HepG2 (cell line): ENCODE data around the gene PDK2. TPM values are rescaled to one million over a fixed set of nuclear protein-coding genes. Genes with fewer than 3 reads are reported as not detected.

Experiments used
- ATAD3A ChIP-seq: sonication (generic); formaldehyde crosslinking; IDR thresholded peaks from 2 replicates; pipeline ENCODE4 v1.4.0; 2020; ENCODE audit warnings: missing genetic modification reagents
- EP300 ChIP-seq, 3 experiments: sonication (generic) in 1 of 3; formaldehyde crosslinking in 1 of 3; IDR thresholded peaks; 2 replicates each; pipeline versions ENCODE4 v1.5.1 to v1.6.1; 2011 to 2020; ENCODE audit warnings: low read depth in 2 of 3, low read length in 2 of 3, borderline replicate concordance in 1 of 3, improper control_type of control experiment in 1 of 3, mild to moderate bottlenecking in 1 of 3, missing genetic modification reagents in 1 of 3, moderate library complexity in 1 of 3
- FOXK2 ChIP-seq: fragments of 450-650 bp; IDR thresholded peaks from 2 replicates; pipeline ENCODE4 v1.6.1; 2016
- HOXD1 ChIP-seq: sonication (generic); formaldehyde crosslinking; IDR thresholded peaks from 2 replicates; pipeline ENCODE4 v1.5.0; 2020; ENCODE audit warnings: missing genetic modification reagents
- MXI1 ChIP-seq: IDR thresholded peaks from 3 replicates; pipeline ENCODE4 v1.6.1; 2012; ENCODE audit warnings: low read depth, low read length, inconsistent platforms, borderline replicate concordance
- NBN ChIP-seq: fragments of 450-650 bp; conservative IDR thresholded peaks from 2 replicates; pipeline ENCODE4 v1.6.1; 2017
- NFE2L2 ChIP-seq: fragments of 150-350 bp; IDR thresholded peaks from 2 replicates; pipeline ENCODE4 v1.6.1; 2014; ENCODE audit warnings: low read length
- NR1H2 ChIP-seq: sonication (generic); formaldehyde crosslinking; IDR thresholded peaks from 2 replicates; pipeline ENCODE4 v1.8.1; 2022; ENCODE audit warnings: low read depth, missing genetic modification reagents, borderline replicate concordance
- RELA ChIP-seq: sonication (generic); formaldehyde crosslinking; IDR thresholded peaks from 2 replicates; pipeline ENCODE4 v1.4.0; 2020; ENCODE audit warnings: missing genetic modification reagents
- SALL2 ChIP-seq: sonication (generic); formaldehyde crosslinking; IDR thresholded peaks from 2 replicates; pipeline ENCODE4 v1.8.1; 2023; ENCODE audit warnings: mild to moderate bottlenecking, missing genetic modification reagents, inconsistent platforms
- SAP130 ChIP-seq: IDR thresholded peaks from 2 replicates; pipeline ENCODE4 v1.6.1; 2016; ENCODE audit warnings: low read depth
- TCF12 ChIP-seq, 2 experiments: fragments of 450-650 bp in 1 of 2; sonication (generic) in 1 of 2; formaldehyde crosslinking in 1 of 2; IDR thresholded peaks; 2 replicates each; pipeline versions ENCODE4 v1.6.1 to v1.8.0; 2017 to 2022; ENCODE audit warnings: antibody characterized with exemption in 1 of 2, mild to moderate bottlenecking in 1 of 2, missing genetic modification reagents in 1 of 2, moderate library complexity in 1 of 2
- ZNF460 ChIP-seq: sonication (generic); formaldehyde crosslinking; IDR thresholded peaks from 2 replicates; pipeline ENCODE4 v1.5.1; 2020; ENCODE audit warnings: missing genetic modification reagents, mild to moderate bottlenecking, borderline replicate concordance
- ZNF550 ChIP-seq: sonication (generic); formaldehyde crosslinking; IDR thresholded peaks from 2 replicates; pipeline ENCODE4 v1.4.0; 2020; ENCODE audit warnings: mild to moderate bottlenecking, missing genetic modification reagents, borderline replicate concordance
- ZNF569 ChIP-seq: sonication (generic); formaldehyde crosslinking; IDR thresholded peaks from 2 replicates; pipeline ENCODE4 v1.5.0; 2020; ENCODE audit warnings: mild to moderate bottlenecking, missing genetic modification reagents, moderate library complexity, borderline replicate concordance
- ZNF776 ChIP-seq: sonication (generic); formaldehyde crosslinking; IDR thresholded peaks from 2 replicates; pipeline ENCODE4 v1.4.0; 2020; ENCODE audit warnings: mild to moderate bottlenecking, missing genetic modification reagents
- ZNF850 ChIP-seq: sonication (generic); formaldehyde crosslinking; conservative IDR thresholded peaks from 2 replicates; pipeline ENCODE4 v1.9.0; 2021; ENCODE audit warnings: mild to moderate bottlenecking, missing genetic modification reagents
- polyA plus RNA-seq, 8 experiments: library from polyadenylated mRNA; depleted of rRNA in 3 of 8; stranded (reverse) in 7 of 8; unstranded in 1 of 8; fragments of >200 nt; fragmentation: Illumina TruSeq in 4 of 8; extraction: Trizol in 4 of 8; gene quantifications; 2 replicates each; pipeline versions ENCODE4 v1.2.1 to v1.2.3, GENCODE V29; 2011 to 2016; ENCODE audit warnings: low read depth in 4 of 8, missing spikeins in 1 of 8, mixed read lengths in 1 of 8; ENCODE audit not compliant: insufficient read depth in 1 of 8
- total RNA-seq, 5 experiments: library from RNA; depleted of rRNA; stranded (reverse); fragments of >200 nt; fragmentation: Illumina TruSeq; extraction: Trizol; gene quantifications; 2 replicates each; pipeline ENCODE4 v1.2.3, GENCODE V29; 2016; ENCODE audit warnings: low read depth in 1 of 5
- TF ChIP-seq, protein P1 (sequence below): sonication (generic); formaldehyde crosslinking; IDR thresholded peaks from 2 replicates; pipeline ENCODE4 v1.4.0; 2020; ENCODE audit warnings: missing genetic modification reagents
- TF ChIP-seq, protein P2 (sequence below): sonication (generic); formaldehyde crosslinking; IDR thresholded peaks from 2 replicates; pipeline ENCODE4 v1.8.0; 2022; ENCODE audit warnings: missing genetic modification reagents, mild to moderate bottlenecking, borderline replicate concordance
- TF ChIP-seq, protein P3 (sequence below): sonication (generic); formaldehyde crosslinking; IDR thresholded peaks from 2 replicates; pipeline ENCODE4 v1.5.0; 2020; ENCODE audit warnings: mild to moderate bottlenecking, missing genetic modification reagents
- TF ChIP-seq, protein P4 (sequence below): IDR thresholded peaks from 2 replicates; pipeline ENCODE4 v1.6.1; 2016; ENCODE audit warnings: missing compliant biosample characterization, missing genetic modification reagents, borderline replicate concordance
- TF ChIP-seq, protein P5 (sequence below): sonication (generic); formaldehyde crosslinking; IDR thresholded peaks from 2 replicates; pipeline ENCODE4 v1.5.0; 2020; ENCODE audit warnings: missing genetic modification reagents

Gene PDK2
- total and polyA plus RNA-seq, 2 of the 13 experiments (the other 11 are each of a cell fraction or from before 2014, with no cell fraction given): 18.5 to 59.7 TPM

DNA sequence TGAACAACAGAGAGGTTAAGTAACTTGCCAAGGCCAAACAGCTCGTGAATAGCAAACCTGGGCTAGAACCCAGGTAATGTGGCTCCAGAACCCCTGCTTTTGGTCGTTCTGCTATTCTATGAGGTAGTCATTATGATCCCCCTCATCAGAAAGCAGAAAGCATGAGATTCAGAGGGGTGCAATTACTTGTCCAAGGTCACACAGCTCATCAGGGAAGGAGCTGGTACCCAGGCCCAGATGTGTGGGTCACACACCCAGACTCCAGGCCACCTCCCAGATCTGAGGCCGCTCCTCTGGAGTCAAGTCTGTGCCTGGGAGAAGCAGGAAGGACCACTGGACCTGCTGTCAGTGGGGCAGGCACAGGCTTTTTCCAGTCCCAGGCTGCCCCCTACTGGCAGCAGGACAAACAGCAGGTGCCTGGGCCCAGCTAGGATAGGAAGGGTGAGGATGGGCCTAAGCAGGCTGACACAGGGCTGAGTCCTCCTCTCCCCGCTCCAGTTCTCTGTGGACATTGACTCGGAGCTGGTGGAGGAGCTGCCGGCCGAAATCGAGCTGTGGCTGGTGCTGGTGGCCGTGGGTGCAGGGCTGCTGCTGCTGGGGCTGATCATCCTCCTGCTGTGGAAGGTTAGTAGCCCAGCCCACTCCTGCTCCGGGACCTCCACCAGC lies 7.8 kb upstream of the PDK2 start (continued):
- TF ChIP-seq, protein P1, sequence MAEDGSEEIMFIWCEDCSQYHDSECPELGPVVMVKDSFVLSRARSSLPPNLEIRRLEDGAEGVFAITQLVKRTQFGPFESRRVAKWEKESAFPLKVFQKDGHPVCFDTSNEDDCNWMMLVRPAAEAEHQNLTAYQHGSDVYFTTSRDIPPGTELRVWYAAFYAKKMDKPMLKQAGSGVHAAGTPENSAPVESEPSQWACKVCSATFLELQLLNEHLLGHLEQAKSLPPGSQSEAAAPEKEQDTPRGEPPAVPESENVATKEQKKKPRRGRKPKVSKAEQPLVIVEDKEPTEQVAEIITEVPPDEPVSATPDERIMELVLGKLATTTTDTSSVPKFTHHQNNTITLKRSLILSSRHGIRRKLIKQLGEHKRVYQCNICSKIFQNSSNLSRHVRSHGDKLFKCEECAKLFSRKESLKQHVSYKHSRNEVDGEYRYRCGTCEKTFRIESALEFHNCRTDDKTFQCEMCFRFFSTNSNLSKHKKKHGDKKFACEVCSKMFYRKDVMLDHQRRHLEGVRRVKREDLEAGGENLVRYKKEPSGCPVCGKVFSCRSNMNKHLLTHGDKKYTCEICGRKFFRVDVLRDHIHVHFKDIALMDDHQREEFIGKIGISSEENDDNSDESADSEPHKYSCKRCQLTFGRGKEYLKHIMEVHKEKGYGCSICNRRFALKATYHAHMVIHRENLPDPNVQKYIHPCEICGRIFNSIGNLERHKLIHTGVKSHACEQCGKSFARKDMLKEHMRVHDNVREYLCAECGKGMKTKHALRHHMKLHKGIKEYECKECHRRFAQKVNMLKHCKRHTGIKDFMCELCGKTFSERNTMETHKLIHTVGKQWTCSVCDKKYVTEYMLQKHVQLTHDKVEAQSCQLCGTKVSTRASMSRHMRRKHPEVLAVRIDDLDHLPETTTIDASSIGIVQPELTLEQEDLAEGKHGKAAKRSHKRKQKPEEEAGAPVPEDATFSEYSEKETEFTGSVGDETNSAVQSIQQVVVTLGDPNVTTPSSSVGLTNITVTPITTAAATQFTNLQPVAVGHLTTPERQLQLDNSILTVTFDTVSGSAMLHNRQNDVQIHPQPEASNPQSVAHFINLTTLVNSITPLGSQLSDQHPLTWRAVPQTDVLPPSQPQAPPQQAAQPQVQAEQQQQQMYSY (CRISPR knock-in tag): no peak
- TF ChIP-seq HOXD1: no peak
- TF ChIP-seq ZNF776 (CRISPR knock-in tag): no peak
- TF ChIP-seq, protein P2, sequence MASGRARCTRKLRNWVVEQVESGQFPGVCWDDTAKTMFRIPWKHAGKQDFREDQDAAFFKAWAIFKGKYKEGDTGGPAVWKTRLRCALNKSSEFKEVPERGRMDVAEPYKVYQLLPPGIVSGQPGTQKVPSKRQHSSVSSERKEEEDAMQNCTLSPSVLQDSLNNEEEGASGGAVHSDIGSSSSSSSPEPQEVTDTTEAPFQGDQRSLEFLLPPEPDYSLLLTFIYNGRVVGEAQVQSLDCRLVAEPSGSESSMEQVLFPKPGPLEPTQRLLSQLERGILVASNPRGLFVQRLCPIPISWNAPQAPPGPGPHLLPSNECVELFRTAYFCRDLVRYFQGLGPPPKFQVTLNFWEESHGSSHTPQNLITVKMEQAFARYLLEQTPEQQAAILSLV (CRISPR knock-in tag): peak; percentile 65; the same call in 1 of the 2 replicates
- no peak for TF ChIP-seq ATAD3A (CRISPR knock-in tag)
- TF ChIP-seq ZNF850 (CRISPR knock-in tag): no peak
- TF ChIP-seq, protein P3, sequence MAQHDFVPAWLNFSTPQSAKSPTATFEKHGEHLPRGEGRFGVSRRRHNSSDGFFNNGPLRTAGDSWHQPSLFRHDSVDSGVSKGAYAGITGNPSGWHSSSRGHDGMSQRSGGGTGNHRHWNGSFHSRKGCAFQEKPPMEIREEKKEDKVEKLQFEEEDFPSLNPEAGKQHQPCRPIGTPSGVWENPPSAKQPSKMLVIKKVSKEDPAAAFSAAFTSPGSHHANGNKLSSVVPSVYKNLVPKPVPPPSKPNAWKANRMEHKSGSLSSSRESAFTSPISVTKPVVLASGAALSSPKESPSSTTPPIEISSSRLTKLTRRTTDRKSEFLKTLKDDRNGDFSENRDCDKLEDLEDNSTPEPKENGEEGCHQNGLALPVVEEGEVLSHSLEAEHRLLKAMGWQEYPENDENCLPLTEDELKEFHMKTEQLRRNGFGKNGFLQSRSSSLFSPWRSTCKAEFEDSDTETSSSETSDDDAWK (CRISPR knock-in tag): no peak
- no peak for TF ChIP-seq ZNF460 (CRISPR knock-in tag)
- no peak for TF ChIP-seq TCF12 (IDR thresholded peaks at IDR 0.05)
- TF ChIP-seq TCF12 (CRISPR knock-in tag; IDR thresholded peaks at IDR 0.05): no peak
- no peak for TF ChIP-seq EP300 (IDR thresholded peaks at IDR 0.05; ENCODE audit: low read depth in 2 of 2, low read length in 2 of 2)
- no peak for TF ChIP-seq EP300 (CRISPR knock-in tag; IDR thresholded peaks at IDR 0.05; ENCODE audit: borderline replicate concordance)
- no peak for TF ChIP-seq NR1H2 (CRISPR knock-in tag)
- no peak for TF ChIP-seq ZNF550 (CRISPR knock-in tag)
- TF ChIP-seq, protein P4, sequence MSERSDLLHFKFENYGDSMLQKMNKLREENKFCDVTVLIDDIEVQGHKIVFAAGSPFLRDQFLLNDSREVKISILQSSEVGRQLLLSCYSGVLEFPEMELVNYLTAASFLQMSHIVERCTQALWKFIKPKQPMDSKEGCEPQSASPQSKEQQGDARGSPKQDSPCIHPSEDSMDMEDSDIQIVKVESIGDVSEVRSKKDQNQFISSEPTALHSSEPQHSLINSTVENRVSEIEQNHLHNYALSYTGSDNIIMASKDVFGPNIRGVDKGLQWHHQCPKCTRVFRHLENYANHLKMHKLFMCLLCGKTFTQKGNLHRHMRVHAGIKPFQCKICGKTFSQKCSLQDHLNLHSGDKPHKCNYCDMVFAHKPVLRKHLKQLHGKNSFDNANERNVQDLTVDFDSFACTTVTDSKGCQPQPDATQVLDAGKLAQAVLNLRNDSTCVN (CRISPR knock-in tag): no peak
- TF ChIP-seq NFE2L2: no peak
- no peak for TF ChIP-seq ZNF569
- TF ChIP-seq, protein P5, sequence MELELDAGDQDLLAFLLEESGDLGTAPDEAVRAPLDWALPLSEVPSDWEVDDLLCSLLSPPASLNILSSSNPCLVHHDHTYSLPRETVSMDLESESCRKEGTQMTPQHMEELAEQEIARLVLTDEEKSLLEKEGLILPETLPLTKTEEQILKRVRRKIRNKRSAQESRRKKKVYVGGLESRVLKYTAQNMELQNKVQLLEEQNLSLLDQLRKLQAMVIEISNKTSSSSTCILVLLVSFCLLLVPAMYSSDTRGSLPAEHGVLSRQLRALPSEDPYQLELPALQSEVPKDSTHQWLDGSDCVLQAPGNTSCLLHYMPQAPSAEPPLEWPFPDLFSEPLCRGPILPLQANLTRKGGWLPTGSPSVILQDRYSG (CRISPR knock-in tag): no peak
- TF ChIP-seq SAP130 (CRISPR knock-in tag): no peak
- TF ChIP-seq RELA (CRISPR knock-in tag): no peak
- TF ChIP-seq FOXK2: no peak
- no peak for TF ChIP-seq NBN
- TF ChIP-seq SALL2 (CRISPR knock-in tag): no peak
- no peak for TF ChIP-seq MXI1
